HG03432 (cell line): ENCODE measurements around the gene RMI1.
"Not testable (repeated sequence)": the region's sequence is repeated elsewhere in the genome, so short reads cannot be mapped to it uniquely, and the experiment has no call there.

ENCODE experiments used
- ATAC-seq: cut with Tn5 transposase; IDR thresholded peaks from one replicate; pipeline ENCODE4 v1.9.1; 2021; ENCODE audit warnings: mild to moderate bottlenecking, moderate library complexity; ENCODE audit not compliant: unreplicated experiment

The RMI1 gene

GRCh38 chr9:84002344-84002743, 21.7 kb downstream of the RMI1 start:
- ATAC-seq: peak; percentile 75

- ATAC-seq: no peak
Observed at GRCh38 chr9:84003246-84003645, 22.6 kb downstream of the RMI1 start.

- no peak for ATAC-seq
Observed at GRCh38 chr9:84007662-84008061, 27.1 kb downstream of the RMI1 start.

DNA sequence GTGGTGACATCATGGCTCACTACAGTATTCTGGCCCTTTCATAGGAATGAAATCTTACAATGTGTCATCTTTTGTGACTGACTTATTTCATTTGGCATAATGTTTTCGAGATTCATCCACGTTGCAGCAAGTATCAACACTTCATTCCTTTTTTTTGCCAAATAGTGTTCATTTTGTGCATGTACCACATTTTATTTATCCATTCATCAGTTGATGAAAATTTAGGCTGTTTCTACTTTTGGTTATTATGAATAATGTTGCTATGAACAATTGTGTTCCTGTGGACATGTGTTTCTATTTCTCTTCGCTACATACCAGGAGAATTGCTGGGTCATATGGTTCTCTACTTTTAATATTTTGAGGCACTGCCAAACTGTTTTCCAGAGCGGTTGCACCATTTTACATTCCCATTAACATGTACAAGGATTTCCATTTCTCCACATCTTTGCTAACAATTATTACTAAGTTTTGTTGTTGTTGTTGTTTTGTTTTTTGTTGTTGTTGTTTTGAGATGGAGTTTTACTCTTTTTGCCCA, 43.5 kb downstream of the RMI1 start:
- no peak for ATAC-seq

DNA sequence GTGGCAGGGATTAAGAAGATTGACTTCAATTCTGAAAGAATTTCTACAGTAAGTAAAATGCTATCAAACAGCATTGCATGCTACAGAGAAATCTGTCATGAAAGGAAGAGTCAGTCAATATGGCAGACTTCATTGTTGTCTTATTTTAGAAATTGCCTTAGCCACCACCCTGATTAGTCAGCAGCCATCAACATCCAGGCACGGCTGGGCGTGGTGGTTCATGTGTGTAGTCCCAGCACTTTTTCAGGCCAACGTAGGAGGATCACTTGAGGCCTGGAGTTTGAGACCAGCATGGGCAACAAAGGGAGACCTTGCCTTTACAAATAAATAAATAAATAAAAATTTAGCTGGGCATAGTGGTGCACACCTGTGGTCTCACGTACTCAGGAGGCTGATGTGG, 46.6 kb downstream of the RMI1 start:
- no peak for ATAC-seq

GRCh38 chr9:84031534-84031933, 50.9 kb downstream of the RMI1 start:
- ATAC-seq: no peak

DNA sequence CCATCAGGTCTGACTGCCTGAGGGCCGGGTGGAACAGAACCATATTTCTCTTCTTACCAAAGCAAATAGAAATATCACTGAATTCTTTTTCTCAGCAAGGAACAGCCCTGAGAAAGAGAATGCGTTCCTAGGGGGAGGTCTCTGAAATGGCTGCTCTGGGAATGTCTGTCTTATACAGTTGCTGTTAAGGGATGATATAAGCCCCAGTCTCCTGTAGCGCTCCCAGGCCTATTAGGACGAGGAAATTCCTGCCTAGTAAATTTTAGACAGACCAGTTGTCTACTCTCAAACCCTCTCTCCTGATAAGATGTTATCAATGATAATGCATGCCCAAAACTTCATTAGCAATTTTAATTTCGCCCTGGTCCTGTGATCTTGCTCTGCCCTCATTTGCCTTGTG, 61.3 kb downstream of the RMI1 start:
- not testable (repeated sequence) for ATAC-seq

GRCh38 chr9:84045481-84046097, 65.0 kb downstream of the RMI1 start:
- no peak for ATAC-seq
